ENCODE data around the gene ABHD12B.
A peak's percentile ranks its signal among the peaks of the same experiment; 100 is the strongest.
"Not testable (repeated sequence)": the region's sequence is repeated elsewhere in the genome, so short reads cannot be mapped to it uniquely, and the experiment has no call there.

The ABHD12B gene

DNA sequence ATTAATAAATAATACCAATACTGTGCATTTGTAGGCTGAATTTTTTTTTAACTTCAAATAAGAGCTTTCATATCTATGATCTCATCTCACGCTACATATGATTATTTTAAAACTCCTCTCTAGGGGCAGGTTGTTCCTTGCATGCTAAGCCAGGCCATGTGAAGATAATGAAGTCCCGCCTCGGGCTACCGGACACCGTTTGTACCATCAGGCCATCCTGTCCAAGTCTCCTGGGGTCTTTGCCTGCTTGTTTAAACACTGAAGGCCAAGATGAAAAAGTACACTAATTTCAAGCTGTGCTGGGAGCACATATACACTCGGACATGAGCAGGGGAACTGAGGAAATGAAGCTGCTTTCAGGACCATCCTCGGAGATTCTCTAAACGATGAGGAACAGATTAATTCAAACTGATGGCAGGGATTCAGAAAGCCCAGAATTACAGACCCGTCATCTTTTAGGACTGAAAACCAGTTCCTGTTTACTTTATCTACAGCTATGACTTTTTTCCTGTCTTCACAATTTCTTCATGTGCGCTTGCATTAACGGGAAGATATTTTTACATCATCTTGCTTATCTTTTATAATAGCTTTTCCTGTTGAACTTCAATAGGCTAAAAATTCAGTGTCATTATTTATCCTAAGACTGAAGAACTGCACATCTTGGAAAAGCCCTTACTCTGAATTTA, 6.3 kb upstream of the ABHD12B start:
- H3K27ac ChIP-seq (ENCODE audit: low read length) = no peak overlapping the region

GRCh38 chr14:50871228-50871627, 625 bp upstream of the ABHD12B start:
- peaks cover 52% of the 10 kb centered on the region for H3K27me3 ChIP-seq (ENCODE audit: insufficient read depth, low read length)
- no peak overlapping the region for H3K4me3 ChIP-seq (ENCODE audit: low read length)
- no peaks in the 10 kb centered on the region for H3K9me3 ChIP-seq (ENCODE audit: insufficient read depth, low read depth, low read length)
- no peak overlapping the region for H3K9ac ChIP-seq (ENCODE audit: low read depth, low read length)
- no peaks in the 10 kb centered on the region for H3K4me1 ChIP-seq (ENCODE audit: insufficient read depth, low read length)
- H3K27ac ChIP-seq (ENCODE audit: low read length) = no peak overlapping the region
- H3K36me3 ChIP-seq (ENCODE audit: insufficient read depth, low read depth, low read length) = no peaks in the 10 kb centered on the region

More for the DNA sequence above, 6.3 kb upstream of the ABHD12B start:
- peaks cover 4% of the 10 kb centered on the region; the same call in 1 of the 2 replicates for H3K4me1 ChIP-seq (ENCODE audit: insufficient read depth, low read length)
- H3K9me3 ChIP-seq (ENCODE audit: insufficient read depth, low read depth, low read length) = no peaks in the 10 kb centered on the region
- peaks cover 10% of the 10 kb centered on the region for H3K27me3 ChIP-seq (ENCODE audit: insufficient read depth, low read length)
- H3K36me3 ChIP-seq (ENCODE audit: insufficient read depth, low read depth, low read length) = no peaks in the 10 kb centered on the region
- H3K4me3 ChIP-seq (ENCODE audit: low read length) = no peak overlapping the region
- H3K9ac ChIP-seq (ENCODE audit: low read depth, low read length) = no peak overlapping the region

DNA sequence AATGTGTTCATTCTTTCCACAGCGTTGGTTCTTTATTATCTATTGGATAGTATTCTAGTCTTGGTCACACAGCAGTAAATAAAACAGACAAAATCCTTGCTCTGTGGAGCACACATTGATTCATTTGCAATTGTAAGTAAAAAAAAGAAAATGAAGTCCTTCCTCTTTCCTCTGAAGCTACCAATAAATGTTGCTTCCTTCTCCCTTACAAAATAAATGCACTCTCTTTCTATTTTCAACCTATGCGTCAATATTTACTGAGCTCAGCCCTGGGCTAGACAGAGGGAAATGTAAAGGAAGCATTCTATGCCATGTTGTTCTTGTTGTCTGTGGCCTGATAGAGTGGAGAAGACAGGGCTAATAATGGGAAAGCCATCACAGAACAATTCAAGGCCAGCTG, 2.9 kb downstream of the ABHD12B start:
- Histone ChIP-seq H3K9me3 (ENCODE audit: insufficient read depth, low read depth, low read length) (no peaks in the 10 kb centered on the region), H3K9ac (ENCODE audit: low read depth, low read length) (no peak overlapping the region), H3K27me3 (ENCODE audit: insufficient read depth, low read length) (peaks cover 50% of the 10 kb centered on the region), H3K36me3 (ENCODE audit: insufficient read depth, low read depth, low read length) (no peaks in the 10 kb centered on the region), H3K4me1 (ENCODE audit: insufficient read depth, low read length) (no peaks in the 10 kb centered on the region), H3K27ac (ENCODE audit: low read length) (no peak overlapping the region), H3K4me3 (ENCODE audit: low read length) (no peak overlapping the region)

GRCh38 chr14:50875359-50876070, 3.7 kb downstream of the ABHD12B start:
- Histone ChIP-seq H3K9me3 (ENCODE audit: insufficient read depth, low read depth, low read length) (no peaks in the 10 kb centered on the region), H3K36me3 (ENCODE audit: insufficient read depth, low read depth, low read length) (no peaks in the 10 kb centered on the region), H3K9ac (ENCODE audit: low read depth, low read length) (no peak overlapping the region), H3K27me3 (ENCODE audit: insufficient read depth, low read length) (peaks cover 42% of the 10 kb centered on the region), H3K27ac (ENCODE audit: low read length) (no peak overlapping the region), H3K4me1 (ENCODE audit: insufficient read depth, low read length) (no peaks in the 10 kb centered on the region), H3K4me3 (ENCODE audit: low read length) (no peak overlapping the region)

- H3K27ac ChIP-seq (ENCODE audit: low read length) = no peak overlapping the region
- H3K36me3 ChIP-seq (ENCODE audit: insufficient read depth, low read depth, low read length) = no peaks in the 10 kb centered on the region
- H3K9ac ChIP-seq (ENCODE audit: low read depth, low read length) = no peak overlapping the region
- no peaks in the 10 kb centered on the region; the same call in 1 of the 2 replicates for H3K4me1 ChIP-seq (ENCODE audit: insufficient read depth, low read length)
- H3K27me3 ChIP-seq (ENCODE audit: insufficient read depth, low read length) = no peaks in the 10 kb centered on the region
- no peaks in the 10 kb centered on the region for H3K9me3 ChIP-seq (ENCODE audit: insufficient read depth, low read depth, low read length)
- H3K4me3 ChIP-seq (ENCODE audit: low read length) = no peak overlapping the region
These were observed 11.3 kb downstream of the ABHD12B start for GRCh38 chr14:50882932-50883826.

DNA sequence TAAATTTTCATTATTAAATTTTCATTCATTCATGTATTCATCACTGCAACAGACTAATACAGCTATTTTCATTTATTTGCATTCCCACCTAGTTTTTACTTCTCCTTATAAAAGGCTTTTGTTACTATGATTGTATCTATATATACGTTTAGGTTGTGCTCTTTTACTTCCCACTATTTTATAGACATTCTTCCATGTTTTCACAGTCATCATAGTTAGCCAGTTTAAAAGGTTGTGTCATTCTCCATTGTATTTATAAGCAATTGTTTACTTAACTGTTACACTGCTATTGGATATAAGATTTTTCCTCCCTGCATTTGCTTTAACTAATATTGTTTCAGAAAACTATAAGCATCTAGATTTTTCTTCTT, 12.0 kb downstream of the ABHD12B start:
- H3K9me3 ChIP-seq (ENCODE audit: insufficient read depth, low read depth, low read length) = no peaks in the 10 kb centered on the region
- H3K9ac ChIP-seq (ENCODE audit: low read depth, low read length) = no peak overlapping the region
- H3K4me3 ChIP-seq (ENCODE audit: low read length) = no peak overlapping the region
- no peak overlapping the region for H3K27ac ChIP-seq (ENCODE audit: low read length)
- no peaks in the 10 kb centered on the region for H3K36me3 ChIP-seq (ENCODE audit: insufficient read depth, low read depth, low read length)
- H3K4me1 ChIP-seq (ENCODE audit: insufficient read depth, low read length) = no peaks in the 10 kb centered on the region; the same call in 1 of the 2 replicates
- H3K27me3 ChIP-seq (ENCODE audit: insufficient read depth, low read length) = no peaks in the 10 kb centered on the region

DNA sequence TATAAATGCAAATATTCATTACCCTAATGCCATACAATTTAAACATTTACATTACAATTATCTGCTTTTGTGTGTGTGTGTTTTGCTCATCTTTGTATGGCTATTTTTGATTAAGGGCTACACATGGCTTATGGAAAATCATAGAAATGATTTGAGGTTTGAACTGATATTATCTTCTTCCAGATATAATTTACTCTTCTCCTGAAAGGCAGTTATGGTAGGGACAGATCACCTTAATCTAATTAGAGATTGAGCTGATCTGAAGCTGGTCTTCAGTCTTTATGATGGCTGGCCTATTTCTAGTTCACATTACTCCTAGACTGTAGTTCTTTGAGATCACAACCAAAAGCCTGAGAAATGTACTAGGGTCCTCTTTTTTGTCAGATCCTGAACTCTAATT, 15.6 kb downstream of the ABHD12B start:
- H3K9ac ChIP-seq (ENCODE audit: low read depth, low read length) = no peak overlapping the region
- no peaks in the 10 kb centered on the region for H3K27me3 ChIP-seq (ENCODE audit: insufficient read depth, low read length)
- no peak overlapping the region for H3K4me3 ChIP-seq (ENCODE audit: low read length)
- no peak overlapping the region for H3K27ac ChIP-seq (ENCODE audit: low read length)
- H3K4me1 ChIP-seq (ENCODE audit: insufficient read depth, low read length) = no peaks in the 10 kb centered on the region; the same call in 1 of the 2 replicates
- no peaks in the 10 kb centered on the region for H3K36me3 ChIP-seq (ENCODE audit: insufficient read depth, low read depth, low read length)
- no peaks in the 10 kb centered on the region for H3K9me3 ChIP-seq (ENCODE audit: insufficient read depth, low read depth, low read length)

GRCh38 chr14:50892255-50892654, 20.4 kb downstream of the ABHD12B start:
- Histone ChIP-seq H3K4me3 (ENCODE audit: low read length) (no peak overlapping the region), H3K4me1 (ENCODE audit: insufficient read depth, low read length) (peaks cover 9% of the 10 kb centered on the region), H3K27me3 (ENCODE audit: insufficient read depth, low read length) (no peaks in the 10 kb centered on the region), H3K36me3 (ENCODE audit: insufficient read depth, low read depth, low read length) (no peaks in the 10 kb centered on the region), H3K27ac (ENCODE audit: low read length) (no peak overlapping the region), H3K9me3 (ENCODE audit: insufficient read depth, low read depth, low read length) (no peaks in the 10 kb centered on the region), H3K9ac (ENCODE audit: low read depth, low read length) (no peak overlapping the region)

DNA sequence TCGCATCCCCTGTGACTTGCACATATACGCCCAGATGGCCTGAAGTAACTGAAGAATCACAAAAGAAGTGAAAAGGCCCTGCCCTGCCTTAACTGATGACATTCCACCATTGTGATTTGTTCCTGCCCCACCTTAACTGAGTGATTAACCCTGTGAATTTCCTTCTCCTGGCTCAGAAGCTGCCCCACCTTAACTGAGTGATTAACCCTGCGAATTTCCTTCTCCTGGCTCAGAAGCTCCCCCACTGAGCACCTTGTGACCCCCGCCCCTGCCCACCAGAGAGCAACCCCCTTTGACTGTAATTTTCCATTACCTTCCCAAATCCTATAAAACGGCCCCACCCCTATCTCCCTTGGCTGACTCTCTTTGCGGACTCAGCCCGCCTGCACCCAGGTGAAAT, 24.6 kb downstream of the ABHD12B start:
- not testable (repeated sequence) for H3K27ac ChIP-seq (ENCODE audit: low read length); H3K4me3 ChIP-seq (ENCODE audit: low read length); H3K9me3 ChIP-seq (ENCODE audit: insufficient read depth, low read depth, low read length); H3K36me3 ChIP-seq (ENCODE audit: insufficient read depth, low read depth, low read length); H3K27me3 ChIP-seq (ENCODE audit: insufficient read depth, low read length)
- Histone ChIP-seq H3K4me1 (ENCODE audit: insufficient read depth, low read length) (peaks cover 23% of the 10 kb centered on the region), H3K9ac (ENCODE audit: low read depth, low read length) (peak overlapping the region; percentile 43; the same call in 1 of the 2 replicates)

GRCh38 chr14:50897005-50897404, 25.2 kb downstream of the ABHD12B start:
- not testable (repeated sequence) for H3K36me3 ChIP-seq (ENCODE audit: insufficient read depth, low read depth, low read length); H3K27ac ChIP-seq (ENCODE audit: low read length); H3K4me3 ChIP-seq (ENCODE audit: low read length); H3K9me3 ChIP-seq (ENCODE audit: insufficient read depth, low read depth, low read length); H3K27me3 ChIP-seq (ENCODE audit: insufficient read depth, low read length)
- peaks cover 23% of the 10 kb centered on the region for H3K4me1 ChIP-seq (ENCODE audit: insufficient read depth, low read length)
- H3K9ac ChIP-seq (ENCODE audit: low read depth, low read length) = peak overlapping the region; percentile 43; the same call in 1 of the 2 replicates

- Histone ChIP-seq H3K4me3 (ENCODE audit: low read length) (0 out of 2 replicates have a peak overlapping the region, but pooled peaks have one; percentile 1), H3K27me3 (ENCODE audit: insufficient read depth, low read length) (no peaks in the 10 kb centered on the region), H3K4me1 (ENCODE audit: insufficient read depth, low read length) (peaks cover 23% of the 10 kb centered on the region), H3K9me3 (ENCODE audit: insufficient read depth, low read depth, low read length) (no peaks in the 10 kb centered on the region), H3K9ac (ENCODE audit: low read depth, low read length) (peak overlapping the region; percentile 12; the same call in 1 of the 2 replicates), H3K27ac (ENCODE audit: low read length) (peak overlapping the region; percentile 14), H3K36me3 (ENCODE audit: insufficient read depth, low read depth, low read length) (no peaks in the 10 kb centered on the region)
These were observed 25.9 kb downstream of the ABHD12B start for GRCh38 chr14:50897658-50898175.

All from iPS-20b (cell line).